Amniotic epithelial cell (primary cell): ENCODE measurements around the gene SKI.
"Not testable (repeated sequence)": the region's sequence is repeated elsewhere in the genome, so short reads cannot be mapped to it uniquely, and the experiment has no call there.

Experiments
- DNase-seq: peaks from one replicate; pipeline ENCODE4 v3.0.0-alpha.2; 2010; ENCODE audit warnings: low read depth

SKI gene

DNA sequence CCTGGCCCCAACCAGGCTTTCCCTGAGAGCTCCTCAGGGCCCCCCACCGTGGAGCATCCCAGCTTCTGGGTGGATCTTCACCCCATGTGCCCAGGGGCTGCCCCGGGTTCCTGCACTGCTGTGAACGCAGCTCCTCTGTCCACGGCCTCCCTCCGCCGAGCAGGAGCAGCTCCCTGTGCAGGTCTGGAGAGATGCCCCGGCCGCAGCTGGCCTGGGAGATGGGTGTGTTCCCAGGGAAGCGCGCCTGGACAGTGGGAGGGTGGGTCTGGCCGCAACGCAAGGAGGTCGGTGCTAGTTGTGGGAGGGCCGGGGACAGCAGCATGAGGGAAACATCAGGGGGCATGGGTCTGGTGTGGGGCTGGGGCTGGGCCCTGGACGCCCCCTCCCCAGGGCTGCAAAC lies 91.9 kb downstream of the SKI start:
- DNase-seq, result no peak

GRCh38 chr1:2320760-2321667 lies 92.9 kb downstream of the SKI start:
- peak; percentile 31 for DNase-seq

DNA sequence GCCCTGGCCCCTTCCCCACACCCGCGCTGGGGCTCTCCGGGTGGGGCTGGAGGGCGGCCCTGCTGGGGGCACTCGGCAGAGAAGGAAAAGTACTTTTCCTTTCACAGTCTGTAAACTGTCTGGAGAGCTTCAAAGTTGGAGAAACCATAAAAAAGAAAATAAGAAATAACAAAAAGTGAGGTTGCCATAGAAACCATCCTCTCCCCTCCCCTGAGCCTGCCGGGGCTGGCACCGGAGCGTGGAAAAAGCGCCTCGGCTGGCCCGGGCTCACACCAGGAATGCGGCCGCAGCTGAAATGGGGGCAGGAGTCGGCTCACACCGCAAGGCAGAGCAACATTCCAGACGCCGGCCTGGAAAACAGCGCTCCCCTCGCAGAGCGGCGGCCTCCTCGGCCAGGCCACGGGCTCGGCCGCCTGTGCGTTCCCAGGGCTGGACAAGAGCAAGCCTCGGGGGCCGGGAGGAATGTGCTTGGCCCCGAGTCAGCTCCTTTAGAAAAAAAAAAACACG lies 94.0 kb downstream of the SKI start:
- peak; percentile 96 for DNase-seq

- no peak for DNase-seq
Observed at GRCh38 chr1:2322581-2323211, 94.6 kb downstream of the SKI start.

GRCh38 chr1:2323451-2323974 lies 95.4 kb downstream of the SKI start:
- no peak for DNase-seq

- no peak for DNase-seq
Observed at GRCh38 chr1:2324553-2325366, 96.6 kb downstream of the SKI start.

DNA sequence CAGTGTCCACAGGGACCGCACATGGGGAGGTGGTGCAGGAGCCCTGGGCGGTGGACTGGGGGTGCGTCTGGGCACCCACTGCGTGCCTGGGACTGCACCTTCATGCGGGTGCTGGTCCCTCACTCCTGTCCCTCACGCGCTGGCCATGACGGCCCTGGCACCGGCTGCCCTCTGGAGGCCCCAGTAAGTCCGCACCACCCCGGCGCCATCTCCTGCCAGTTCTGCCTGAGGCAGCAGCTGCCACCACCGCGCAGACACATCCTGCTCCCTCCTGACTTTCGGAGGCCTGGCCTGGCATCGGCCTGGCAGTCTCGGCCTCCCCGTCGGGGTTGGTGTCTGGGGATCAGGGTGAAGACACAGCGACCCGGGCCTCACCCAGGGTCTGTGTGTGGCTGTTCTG lies 98.4 kb downstream of the SKI start:
- no peak for DNase-seq

GRCh38 chr1:2327162-2327561 lies 99.0 kb downstream of the SKI start:
- not testable (repeated sequence) for DNase-seq

DNA sequence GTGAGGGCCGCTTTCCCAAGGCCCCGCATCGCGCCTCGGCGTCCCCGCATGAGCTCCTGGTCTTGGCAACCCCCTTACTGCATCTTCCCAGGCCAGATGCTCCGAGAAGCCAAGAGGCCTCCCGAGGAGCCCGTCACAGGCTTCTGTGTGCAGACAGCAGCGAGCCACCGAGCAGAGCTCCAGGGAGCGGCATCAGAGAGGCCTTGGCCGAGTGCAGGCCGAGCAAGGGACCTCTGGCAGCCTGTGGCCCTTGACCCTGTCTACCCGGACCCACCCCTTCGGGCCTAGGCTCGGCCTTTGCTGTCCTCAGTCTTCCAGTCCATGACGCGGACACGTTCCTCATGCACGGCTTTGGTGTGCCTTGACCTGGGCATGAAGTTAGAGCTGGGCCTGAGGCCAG lies 99.7 kb downstream of the SKI start:
- no peak for DNase-seq

DNA sequence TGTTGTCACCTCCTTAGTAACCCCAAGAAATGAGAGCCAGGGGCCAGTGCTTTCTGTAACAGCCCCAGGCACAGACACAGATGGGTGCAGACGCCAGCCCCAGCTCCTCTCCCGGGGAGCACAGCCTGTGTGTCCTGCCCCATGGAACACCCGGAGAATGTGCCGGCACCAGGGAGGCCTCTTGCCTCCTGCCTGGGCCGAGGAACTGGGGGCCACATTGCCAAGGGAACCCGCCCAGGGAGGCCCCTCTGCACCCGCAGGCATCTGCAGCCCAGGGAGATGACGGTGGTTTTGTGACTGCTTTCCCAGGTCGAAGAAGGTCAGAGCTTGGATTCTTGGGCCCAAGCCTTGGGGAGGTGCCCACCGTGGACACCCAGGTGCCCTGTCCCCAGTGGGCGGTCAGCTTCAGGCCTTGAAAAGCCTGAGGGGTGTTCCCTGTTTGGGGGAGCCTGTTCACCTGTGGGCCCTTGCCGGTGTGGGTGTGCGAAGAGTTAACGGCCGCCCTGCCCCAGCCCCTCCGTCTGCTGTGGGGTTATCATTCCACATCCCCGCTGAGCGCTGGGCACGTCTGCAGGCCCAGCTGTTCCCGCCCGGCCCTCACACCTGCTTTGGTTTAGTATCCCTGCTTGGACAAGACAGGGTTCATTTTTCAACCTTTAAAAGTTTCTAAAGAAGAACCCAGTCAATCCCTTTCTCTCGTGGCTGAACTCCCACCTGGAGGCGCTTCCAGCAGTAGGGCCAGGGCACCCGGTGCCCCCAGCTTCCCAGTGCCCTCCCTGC lies 100.7 kb downstream of the SKI start:
- no peak for DNase-seq

- DNase-seq, result no peak
Observed at GRCh38 chr1:2330035-2330434, 101.9 kb downstream of the SKI start.

DNA sequence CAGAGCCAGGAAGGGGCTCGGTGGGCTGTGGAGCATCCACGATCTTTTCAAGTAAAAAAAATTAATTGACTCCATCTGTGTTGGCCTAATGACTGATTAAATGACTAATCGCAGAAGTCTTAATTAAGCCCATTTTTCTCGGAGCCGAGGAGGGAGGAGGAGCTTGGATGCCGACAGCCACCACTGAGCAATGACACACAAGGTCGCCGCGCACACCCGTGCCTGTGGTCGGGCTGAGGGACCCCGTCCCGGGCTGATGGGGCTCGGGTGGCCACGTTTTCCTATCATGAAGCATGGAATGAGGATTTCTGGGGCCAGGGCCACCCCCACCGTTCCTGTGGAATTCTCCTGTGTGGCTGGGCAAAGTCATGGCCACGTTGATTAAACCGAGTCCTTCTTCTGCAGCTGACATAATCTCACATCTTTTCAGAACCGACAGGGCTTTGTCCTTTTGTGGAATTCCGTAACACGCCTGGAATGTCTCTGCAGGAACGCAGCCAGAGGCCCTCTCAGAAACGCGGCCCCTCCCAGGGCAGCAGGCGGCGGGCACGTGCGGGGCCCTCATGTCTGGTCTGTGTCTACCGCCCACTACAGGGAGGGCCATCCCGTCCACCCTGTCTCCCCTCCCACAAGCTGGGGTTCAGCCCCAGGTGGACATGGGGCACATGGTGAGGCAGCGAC lies 102.5 kb downstream of the SKI start:
- peak; percentile 84 for DNase-seq

- no peak for DNase-seq
Observed at GRCh38 chr1:2331200-2331544, 103.1 kb downstream of the SKI start.

DNA sequence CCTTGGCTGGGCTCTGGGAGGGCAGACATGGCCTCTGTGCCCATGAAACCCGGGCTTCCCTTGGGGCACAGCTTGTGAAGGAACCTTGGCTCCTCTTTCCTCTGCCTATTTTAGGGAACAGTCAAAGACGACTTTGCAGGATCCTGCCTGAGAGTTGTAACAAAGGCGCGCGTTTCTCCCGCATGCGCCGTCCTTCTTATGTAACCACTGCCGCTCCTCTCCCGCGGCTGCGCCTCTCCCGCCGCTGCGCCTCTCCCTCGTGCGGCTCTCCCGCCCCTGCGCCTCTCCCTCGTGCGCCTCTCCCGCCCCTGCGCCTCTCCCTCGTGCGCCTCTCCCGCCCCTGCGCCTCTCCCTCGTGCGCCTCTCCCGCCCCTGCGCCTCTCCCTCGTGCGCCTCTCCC lies 103.5 kb downstream of the SKI start:
- not testable (repeated sequence) for DNase-seq

DNA sequence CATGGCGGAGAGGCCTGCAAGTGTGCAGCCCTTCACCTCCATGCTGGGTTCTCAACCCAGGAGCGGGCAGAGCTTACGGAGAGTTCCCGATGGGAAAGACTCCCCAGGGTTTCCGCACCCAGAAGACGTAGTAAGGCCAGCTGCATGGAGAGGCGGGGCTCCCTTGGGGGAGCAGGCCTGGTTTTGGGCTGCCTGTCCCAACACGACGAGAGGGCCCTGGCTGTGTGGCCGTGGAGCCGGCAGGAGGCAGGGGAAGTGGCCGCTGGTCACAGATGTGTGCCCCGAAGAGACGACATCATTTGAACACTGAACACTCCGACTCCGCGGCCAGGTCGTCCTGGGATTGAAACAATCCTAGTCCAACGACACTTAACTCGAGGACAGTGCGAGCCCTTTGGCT lies 106.2 kb downstream of the SKI start:
- DNase-seq, result no peak

DNA sequence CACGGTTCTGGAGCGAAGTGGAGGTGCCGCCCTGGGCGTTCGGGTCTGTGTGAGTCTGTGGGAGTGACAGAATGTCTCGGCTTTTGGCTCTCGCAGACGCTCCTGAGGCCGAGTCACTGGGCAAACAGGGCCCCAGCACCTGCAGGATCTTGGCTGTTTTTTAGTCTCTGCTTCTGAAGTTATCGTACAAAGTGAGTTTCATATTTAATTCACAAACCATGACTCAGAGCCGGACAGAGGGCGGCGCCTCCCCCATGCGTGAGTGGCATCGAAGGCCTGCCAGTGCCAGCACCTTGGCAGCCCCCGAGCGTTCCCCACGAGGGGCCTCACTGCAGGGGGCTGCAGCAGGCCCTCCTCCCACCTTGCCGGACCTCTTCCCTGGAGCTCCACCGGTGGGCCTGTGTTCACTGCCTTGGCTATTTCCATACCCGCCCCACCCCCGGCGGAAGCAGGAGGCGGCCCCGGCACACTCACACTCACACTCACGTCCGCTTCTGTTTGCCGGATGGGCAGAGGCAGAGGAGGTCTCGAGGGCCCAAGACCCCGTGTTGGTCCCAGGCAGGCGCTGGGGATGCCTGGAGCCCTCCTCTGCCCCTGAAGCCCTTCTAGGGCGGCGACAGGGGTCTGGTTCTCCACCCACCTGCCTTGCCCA lies 106.9 kb downstream of the SKI start:
- DNase-seq, result peak; percentile 47

DNA sequence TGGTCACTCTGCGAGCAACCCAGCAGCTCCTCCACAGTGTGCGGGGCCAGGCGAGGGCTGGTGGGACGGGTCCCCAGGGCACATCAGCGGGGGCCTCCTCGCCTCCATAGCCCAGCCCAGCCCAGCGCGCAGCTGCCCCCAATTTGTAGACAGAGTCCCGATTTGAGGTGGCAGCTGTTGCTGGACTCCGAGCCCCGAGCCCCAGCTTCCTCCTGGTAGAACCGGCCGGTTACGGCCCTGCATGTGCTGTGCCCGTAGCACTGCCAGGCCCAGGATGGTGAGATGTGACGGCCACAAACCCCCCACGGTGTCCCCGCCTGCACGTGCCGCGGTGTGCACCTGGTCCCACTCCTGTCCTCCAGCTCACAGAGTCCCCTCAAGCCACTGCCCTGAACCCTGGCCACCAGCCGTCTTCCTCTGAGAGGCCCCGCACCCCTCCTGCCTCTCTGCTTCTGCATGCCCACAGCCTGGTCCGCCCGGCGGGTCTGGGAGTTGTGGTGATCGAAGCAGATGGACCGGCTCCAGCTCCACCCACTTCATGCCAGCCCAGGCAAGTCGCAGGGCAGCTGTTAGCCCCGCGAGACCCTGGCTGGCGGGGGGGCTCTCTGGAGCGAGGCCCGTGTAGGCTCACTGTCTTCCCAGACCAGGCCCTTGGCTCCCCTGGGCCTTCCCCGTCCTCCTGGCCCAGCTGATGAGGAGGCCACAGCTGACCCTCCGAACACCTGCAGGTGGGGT lies 107.8 kb downstream of the SKI start:
- no peak for DNase-seq

GRCh38 chr1:2336499-2336898 lies 108.4 kb downstream of the SKI start:
- DNase-seq, result no peak

GRCh38 chr1:2337081-2337480 lies 109.0 kb downstream of the SKI start:
- DNase-seq, result no peak

- DNase-seq, result no peak
Observed at GRCh38 chr1:2337501-2337900, 109.4 kb downstream of the SKI start.
